Measurements from ENCODE around the gene ISG15. TPM values are rescaled to one million over a fixed set of nuclear protein-coding genes. Genes with fewer than 3 reads are reported as not detected.

ISG15 gene
- total and polyA plus RNA-seq, 2 of the 13 experiments (the other 11 are each of a cell fraction or from before 2014, with no cell fraction given): 42.1 to 54.9 TPM

DNA sequence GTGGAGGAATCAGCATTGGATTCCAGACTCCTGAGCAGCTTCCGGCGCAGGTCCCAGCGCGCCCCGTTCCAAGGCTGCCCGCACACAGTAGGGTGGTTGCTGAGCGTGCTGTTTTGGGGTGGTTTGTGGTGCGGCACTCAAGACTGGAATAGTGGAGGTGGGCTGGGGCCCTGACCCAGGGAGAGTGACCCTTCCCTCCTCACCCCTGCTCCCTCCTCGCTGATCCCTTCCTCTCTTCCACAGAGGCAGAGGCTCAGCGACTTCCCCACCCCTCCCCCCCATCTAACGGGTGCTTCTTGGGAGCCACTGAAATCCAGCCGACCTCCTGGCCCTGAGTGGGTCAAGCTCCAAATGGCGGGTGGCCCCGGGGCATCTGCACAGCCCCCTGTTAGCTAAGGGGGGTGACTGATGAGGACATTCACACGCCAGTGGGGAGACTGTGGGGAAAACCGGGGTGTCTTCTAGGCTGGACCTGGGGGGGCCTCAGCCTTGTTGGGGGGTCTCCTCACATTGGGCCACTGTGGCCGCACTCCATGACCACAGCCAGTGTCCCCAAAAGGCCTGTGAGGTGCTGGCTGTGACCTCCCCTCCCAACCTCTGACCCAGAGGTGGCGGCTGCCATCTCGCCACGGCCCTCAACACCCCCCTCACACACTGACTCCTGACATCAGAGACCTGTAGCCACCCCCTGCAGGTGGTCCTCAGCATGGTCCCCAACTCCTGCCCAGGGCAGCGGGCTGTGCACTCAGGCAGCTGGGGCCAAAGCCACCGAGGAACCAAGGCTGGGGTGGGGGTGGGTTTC is 9.5 kb upstream of the ISG15 start:
- POLR2A ChIA-PET: interaction anchor here (1.0 to 1.6 kb wide), 2 partner anchors 10 to 14 kb away, joined by 3 to 9 read pairs; partner anchors contain the start of gene ISG15
- peak; percentile 55; the same call in 1 of the 2 replicates for TF ChIP-seq ZKSCAN1 (IDR thresholded peaks at IDR 0.05; ENCODE audit: low read length)
- no peak for TF ChIP-seq SMAD3 (CRISPR knock-in tag; IDR thresholded peaks at IDR 0.05)
- TF ChIP-seq ZNF766 (CRISPR knock-in tag; IDR thresholded peaks at IDR 0.05; ENCODE audit: borderline replicate concordance): no peak
- TF ChIP-seq, protein P1, sequence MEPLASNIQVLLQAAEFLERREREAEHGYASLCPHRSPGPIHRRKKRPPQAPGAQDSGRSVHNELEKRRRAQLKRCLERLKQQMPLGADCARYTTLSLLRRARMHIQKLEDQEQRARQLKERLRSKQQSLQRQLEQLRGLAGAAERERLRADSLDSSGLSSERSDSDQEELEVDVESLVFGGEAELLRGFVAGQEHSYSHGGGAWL (CRISPR knock-in tag; IDR thresholded peaks at IDR 0.05): no peak
- TF ChIP-seq ZSCAN29 (CRISPR knock-in tag; conservative IDR thresholded peaks at IDR 0.05): no peak
- TF ChIP-seq TEAD2 (CRISPR knock-in tag; IDR thresholded peaks at IDR 0.05): no peak
- 0 out of 2 replicates have a peak, but pooled peaks have one; percentile 17 for TF ChIP-seq ZNF446 (CRISPR knock-in tag; IDR thresholded peaks at IDR 0.05)
- no peak for TF ChIP-seq MAF1 (CRISPR knock-in tag; IDR thresholded peaks at IDR 0.05; ENCODE audit: borderline replicate concordance)
- peak; percentile 51 for TF ChIP-seq AGO2 (optimal IDR thresholded peaks at IDR 0.05; ENCODE audit: low read depth, low read length)
- TF ChIP-seq, protein P2, sequence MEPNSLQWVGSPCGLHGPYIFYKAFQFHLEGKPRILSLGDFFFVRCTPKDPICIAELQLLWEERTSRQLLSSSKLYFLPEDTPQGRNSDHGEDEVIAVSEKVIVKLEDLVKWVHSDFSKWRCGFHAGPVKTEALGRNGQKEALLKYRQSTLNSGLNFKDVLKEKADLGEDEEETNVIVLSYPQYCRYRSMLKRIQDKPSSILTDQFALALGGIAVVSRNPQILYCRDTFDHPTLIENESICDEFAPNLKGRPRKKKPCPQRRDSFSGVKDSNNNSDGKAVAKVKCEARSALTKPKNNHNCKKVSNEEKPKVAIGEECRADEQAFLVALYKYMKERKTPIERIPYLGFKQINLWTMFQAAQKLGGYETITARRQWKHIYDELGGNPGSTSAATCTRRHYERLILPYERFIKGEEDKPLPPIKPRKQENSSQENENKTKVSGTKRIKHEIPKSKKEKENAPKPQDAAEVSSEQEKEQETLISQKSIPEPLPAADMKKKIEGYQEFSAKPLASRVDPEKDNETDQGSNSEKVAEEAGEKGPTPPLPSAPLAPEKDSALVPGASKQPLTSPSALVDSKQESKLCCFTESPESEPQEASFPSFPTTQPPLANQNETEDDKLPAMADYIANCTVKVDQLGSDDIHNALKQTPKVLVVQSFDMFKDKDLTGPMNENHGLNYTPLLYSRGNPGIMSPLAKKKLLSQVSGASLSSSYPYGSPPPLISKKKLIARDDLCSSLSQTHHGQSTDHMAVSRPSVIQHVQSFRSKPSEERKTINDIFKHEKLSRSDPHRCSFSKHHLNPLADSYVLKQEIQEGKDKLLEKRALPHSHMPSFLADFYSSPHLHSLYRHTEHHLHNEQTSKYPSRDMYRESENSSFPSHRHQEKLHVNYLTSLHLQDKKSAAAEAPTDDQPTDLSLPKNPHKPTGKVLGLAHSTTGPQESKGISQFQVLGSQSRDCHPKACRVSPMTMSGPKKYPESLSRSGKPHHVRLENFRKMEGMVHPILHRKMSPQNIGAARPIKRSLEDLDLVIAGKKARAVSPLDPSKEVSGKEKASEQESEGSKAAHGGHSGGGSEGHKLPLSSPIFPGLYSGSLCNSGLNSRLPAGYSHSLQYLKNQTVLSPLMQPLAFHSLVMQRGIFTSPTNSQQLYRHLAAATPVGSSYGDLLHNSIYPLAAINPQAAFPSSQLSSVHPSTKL (CRISPR knock-in tag; IDR thresholded peaks at IDR 0.05): no peak
- TF ChIP-seq POLR2G (IDR thresholded peaks at IDR 0.05; ENCODE audit: low read depth, low read length): peak; percentile 26; the same call in 1 of the 2 replicates
- TF ChIP-seq ZSCAN25 (CRISPR knock-in tag; IDR thresholded peaks at IDR 0.05): peak; percentile 97
- TF ChIP-seq ZNF256 (CRISPR knock-in tag; conservative IDR thresholded peaks at IDR 0.05): no peak
- TF ChIP-seq, protein P3, sequence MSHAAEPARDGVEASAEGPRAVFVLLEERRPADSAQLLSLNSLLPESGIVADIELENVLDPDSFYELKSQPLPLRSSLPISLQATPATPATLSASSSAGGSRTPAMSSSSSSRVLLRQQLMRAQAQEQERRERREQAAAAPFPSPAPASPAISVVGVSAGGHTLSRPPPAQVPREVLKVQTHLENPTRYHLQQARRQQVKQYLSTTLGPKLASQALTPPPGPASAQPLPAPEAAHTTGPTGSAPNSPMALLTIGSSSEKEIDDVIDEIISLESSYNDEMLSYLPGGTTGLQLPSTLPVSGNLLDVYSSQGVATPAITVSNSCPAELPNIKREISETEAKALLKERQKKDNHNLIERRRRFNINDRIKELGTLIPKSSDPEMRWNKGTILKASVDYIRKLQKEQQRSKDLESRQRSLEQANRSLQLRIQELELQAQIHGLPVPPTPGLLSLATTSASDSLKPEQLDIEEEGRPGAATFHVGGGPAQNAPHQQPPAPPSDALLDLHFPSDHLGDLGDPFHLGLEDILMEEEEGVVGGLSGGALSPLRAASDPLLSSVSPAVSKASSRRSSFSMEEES (CRISPR knock-in tag; IDR thresholded peaks at IDR 0.05): no peak
- no peak for TF ChIP-seq ZNF274 (CRISPR knock-in tag; IDR thresholded peaks at IDR 0.05)
- no peak for TF ChIP-seq NFKB2 (CRISPR knock-in tag; IDR thresholded peaks at IDR 0.05; ENCODE audit: borderline replicate concordance)
- no peak for TF ChIP-seq ZNF7 (CRISPR knock-in tag; IDR thresholded peaks at IDR 0.05)
- no peak for TF ChIP-seq ZBTB25 (CRISPR knock-in tag; IDR thresholded peaks at IDR 0.05)

More for the DNA sequence above, 9.5 kb upstream of the ISG15 start:
- CTCF ChIA-PET (ENCODE audit: low intra/inter-chr PET ratio, low total read pairs): no interaction called here
- no peaks in the 10 kb centered on the region for H3K9me3 ChIP-seq (ENCODE audit: low read length)
- no peaks in the 10 kb centered on the region for H3K36me3 ChIP-seq (replicated peaks in 1 of 2; ENCODE audit: control insufficient read depth in 1 of 2, insufficient read depth in 2 of 2, low read length in 2 of 2)
- H3K4me2 ChIP-seq (ENCODE audit: low read depth, low read length): peak overlapping the region; percentile 87; the same call in 1 of the 2 replicates
- no peak overlapping the region for H3K27ac ChIP-seq (ENCODE audit: extremely low read length, insufficient read depth, low read length)
- H4K20me1 ChIP-seq (ENCODE audit: insufficient read depth, low read length): no peaks in the 10 kb centered on the region
- in situ Hi-C loops (cut with HindIII; ENCODE audit: extremely low pct_ligation_motif_present, low pct_unique_long_range_greater_than_20kb): no loop called here
- H3K4me1 ChIP-seq (ENCODE audit: insufficient read depth, low read length): peaks cover 54% of the 10 kb centered on the region
- H3K4me3 ChIP-seq (replicated peaks in 1 of 3; ENCODE audit: insufficient read depth in 1 of 3, low read depth in 2 of 3, low read length in 3 of 3): peak overlapping the region in 1 of 3 experiments; percentile 77; a peak in 1 of 6 replicates
- 79% methylated on average over 7 of the region's 22 CpGs for WGBS (ENCODE audit: low lambda C conversion rate)
- FAIRE-seq (no peak), ATAC-seq (no peak), DNase-seq (ENCODE audit: low spot score) (no peak)
- no peaks in the 10 kb centered on the region for H3K27me3 ChIP-seq (ENCODE audit: control insufficient read depth in 1 of 2, insufficient read depth in 2 of 2, low read length in 2 of 2)
- H2AFZ ChIP-seq (ENCODE audit: low read length): no peak overlapping the region
- H3K79me2 ChIP-seq (ENCODE audit: insufficient read depth, low read length): peaks cover 15% of the 10 kb centered on the region
- intact Hi-C loops (cut with micrococcal nuclease; ENCODE audit: unreplicated experiment): loop anchor here (10.0 kb wide), 1 partner anchor 231 kb away; the partner anchor contains the start of genes B3GALT6 and SDF4
- H3K9ac ChIP-seq (ENCODE audit: insufficient read depth, low read depth, low read length): peak overlapping the region; percentile 77; the same call in 1 of the 2 replicates
- no TSS peak for BruUV-seq (replicated peaks)

All from HepG2 (cell line).